ENCODE data around the gene FGF14. TPM values are rescaled to one million over a fixed set of nuclear protein-coding genes. Genes with fewer than 3 reads are reported as not detected.

The FGF14 gene
- total and polyA plus RNA-seq, 2 experiments from 2014 or later, result 0.03 TPM; not detected in 1

- no peaks in the 10 kb centered on the region for H3K36me3 ChIP-seq (ENCODE audit: insufficient read depth)
- ATAC-seq (no peak), DNase-seq (ENCODE audit: low spot score) (no peak)
- no peaks in the 10 kb centered on the region for H3K9me2 ChIP-seq (ENCODE audit: insufficient read depth)
- 0 out of 2 replicates have a peak overlapping the region, but pooled peaks have one; percentile 47 for H2AFZ ChIP-seq
- H4K20me1 ChIP-seq (replicated peaks; ENCODE audit: insufficient read depth), result no peaks in the 10 kb centered on the region
- no peaks in the 10 kb centered on the region for H3K4me1 ChIP-seq (ENCODE audit: insufficient read depth)
- H3K27me3 Mint-ChIP-seq (ENCODE audit: insufficient read depth, low read depth, poor library complexity), result no peaks in the 10 kb centered on the region
- no peaks in the 10 kb centered on the region for H3K27me3 ChIP-seq (ENCODE audit: insufficient read depth)
- H3K4me3 Mint-ChIP-seq, result no peak overlapping the region
- H3K4me1 Mint-ChIP-seq, result no peaks in the 10 kb centered on the region; the same call in 2 of the 3 replicates
- no peak for TF ChIP-seq EZH2phosphoT487 (IDR thresholded peaks at IDR 0.05; ENCODE audit: unreplicated experiment)
- no peak for TF ChIP-seq STAT1 (IDR thresholded peaks at IDR 0.05; ENCODE audit: unreplicated experiment)
- TF ChIP-seq REST (IDR thresholded peaks at IDR 0.05; ENCODE audit: unreplicated experiment), result no peak
- TF ChIP-seq, protein P1, sequence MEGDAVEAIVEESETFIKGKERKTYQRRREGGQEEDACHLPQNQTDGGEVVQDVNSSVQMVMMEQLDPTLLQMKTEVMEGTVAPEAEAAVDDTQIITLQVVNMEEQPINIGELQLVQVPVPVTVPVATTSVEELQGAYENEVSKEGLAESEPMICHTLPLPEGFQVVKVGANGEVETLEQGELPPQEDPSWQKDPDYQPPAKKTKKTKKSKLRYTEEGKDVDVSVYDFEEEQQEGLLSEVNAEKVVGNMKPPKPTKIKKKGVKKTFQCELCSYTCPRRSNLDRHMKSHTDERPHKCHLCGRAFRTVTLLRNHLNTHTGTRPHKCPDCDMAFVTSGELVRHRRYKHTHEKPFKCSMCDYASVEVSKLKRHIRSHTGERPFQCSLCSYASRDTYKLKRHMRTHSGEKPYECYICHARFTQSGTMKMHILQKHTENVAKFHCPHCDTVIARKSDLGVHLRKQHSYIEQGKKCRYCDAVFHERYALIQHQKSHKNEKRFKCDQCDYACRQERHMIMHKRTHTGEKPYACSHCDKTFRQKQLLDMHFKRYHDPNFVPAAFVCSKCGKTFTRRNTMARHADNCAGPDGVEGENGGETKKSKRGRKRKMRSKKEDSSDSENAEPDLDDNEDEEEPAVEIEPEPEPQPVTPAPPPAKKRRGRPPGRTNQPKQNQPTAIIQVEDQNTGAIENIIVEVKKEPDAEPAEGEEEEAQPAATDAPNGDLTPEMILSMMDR (conservative IDR thresholded peaks at IDR 0.05; ENCODE audit: low read depth in 2 of 2), result no peak
- no peak for TF ChIP-seq CREB1 (CRISPR knock-in tag; IDR thresholded peaks at IDR 0.05; ENCODE audit: low read depth)
- TF ChIP-seq ETS1 (IDR thresholded peaks at IDR 0.05), result no peak
- no peak for TF ChIP-seq EZH2 (IDR thresholded peaks at IDR 0.05; ENCODE audit: low read depth, unreplicated experiment)
- H3K27ac Mint-ChIP-seq, result no peak overlapping the region
- no peak overlapping the region for H3K4me3 ChIP-seq
- H3F3A ChIP-seq (replicated peaks; ENCODE audit: low read depth), result no peaks in the 10 kb centered on the region
- no peaks in the 10 kb centered on the region for H3K79me2 ChIP-seq (replicated peaks; ENCODE audit: insufficient read depth)
- H3K4me2 ChIP-seq, result no peak overlapping the region
- no peaks in the 10 kb centered on the region for H3K36me3 Mint-ChIP-seq (ENCODE audit: low read depth)
- H3K9me3 Mint-ChIP-seq, result no peaks in the 10 kb centered on the region
- H3K27ac ChIP-seq (ENCODE audit: low read depth), result no peak overlapping the region
Measured at GRCh38 chr13:102309110-102309509, 92.7 kb downstream of the FGF14 start.

DNA sequence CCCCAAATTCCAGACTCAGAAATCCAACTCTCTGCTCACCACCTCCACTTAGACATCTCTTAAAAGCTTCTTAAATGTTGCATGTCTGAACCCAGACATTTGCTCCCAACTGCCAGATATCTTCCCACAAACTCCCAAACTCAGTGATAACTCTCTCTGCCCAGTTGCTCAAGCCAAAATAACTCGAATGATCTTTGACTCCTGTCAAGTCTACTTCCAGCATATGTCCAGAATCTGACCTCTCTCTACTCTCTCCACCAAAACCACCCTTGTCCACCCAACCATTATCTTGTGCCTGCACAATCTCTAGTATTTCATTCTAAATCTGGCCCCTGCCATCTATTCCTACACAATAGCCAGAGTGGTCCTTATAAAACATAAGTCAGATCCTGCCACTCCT, 99.3 kb downstream of the FGF14 start:
- no peak overlapping the region for H3K4me3 ChIP-seq
- no peak for ATAC-seq
- H3K9me2 ChIP-seq (ENCODE audit: insufficient read depth), result no peaks in the 10 kb centered on the region
- Mint-ChIP-seq H3K27ac (no peak overlapping the region), H3K4me1 (no peaks in the 10 kb centered on the region), H3K27me3 (ENCODE audit: insufficient read depth, low read depth, poor library complexity) (no peaks in the 10 kb centered on the region), H3K4me3 (no peak overlapping the region), H3K36me3 (ENCODE audit: low read depth) (no peaks in the 10 kb centered on the region), H3K9me3 (no peaks in the 10 kb centered on the region)
- no peaks in the 10 kb centered on the region for H3K79me2 ChIP-seq (replicated peaks; ENCODE audit: insufficient read depth)
- no peak overlapping the region for H2AFZ ChIP-seq
- DNase-seq (ENCODE audit: low spot score), result no peak
- no peak overlapping the region for H3K4me2 ChIP-seq
- no peaks in the 10 kb centered on the region for H3F3A ChIP-seq (replicated peaks; ENCODE audit: low read depth)
- no peak overlapping the region for H3K27ac ChIP-seq (ENCODE audit: low read depth)
- H3K27me3 ChIP-seq (ENCODE audit: insufficient read depth), result no peaks in the 10 kb centered on the region
- no peaks in the 10 kb centered on the region for H4K20me1 ChIP-seq (replicated peaks; ENCODE audit: insufficient read depth)
- no peaks in the 10 kb centered on the region for H3K4me1 ChIP-seq (ENCODE audit: insufficient read depth)
- no peaks in the 10 kb centered on the region for H3K36me3 ChIP-seq (ENCODE audit: insufficient read depth)
- no peak for TF ChIP-seq EZH2 (IDR thresholded peaks at IDR 0.05; ENCODE audit: low read depth, unreplicated experiment)
- no peak for TF ChIP-seq EZH2phosphoT487 (IDR thresholded peaks at IDR 0.05; ENCODE audit: unreplicated experiment)
- TF ChIP-seq, protein P2, sequence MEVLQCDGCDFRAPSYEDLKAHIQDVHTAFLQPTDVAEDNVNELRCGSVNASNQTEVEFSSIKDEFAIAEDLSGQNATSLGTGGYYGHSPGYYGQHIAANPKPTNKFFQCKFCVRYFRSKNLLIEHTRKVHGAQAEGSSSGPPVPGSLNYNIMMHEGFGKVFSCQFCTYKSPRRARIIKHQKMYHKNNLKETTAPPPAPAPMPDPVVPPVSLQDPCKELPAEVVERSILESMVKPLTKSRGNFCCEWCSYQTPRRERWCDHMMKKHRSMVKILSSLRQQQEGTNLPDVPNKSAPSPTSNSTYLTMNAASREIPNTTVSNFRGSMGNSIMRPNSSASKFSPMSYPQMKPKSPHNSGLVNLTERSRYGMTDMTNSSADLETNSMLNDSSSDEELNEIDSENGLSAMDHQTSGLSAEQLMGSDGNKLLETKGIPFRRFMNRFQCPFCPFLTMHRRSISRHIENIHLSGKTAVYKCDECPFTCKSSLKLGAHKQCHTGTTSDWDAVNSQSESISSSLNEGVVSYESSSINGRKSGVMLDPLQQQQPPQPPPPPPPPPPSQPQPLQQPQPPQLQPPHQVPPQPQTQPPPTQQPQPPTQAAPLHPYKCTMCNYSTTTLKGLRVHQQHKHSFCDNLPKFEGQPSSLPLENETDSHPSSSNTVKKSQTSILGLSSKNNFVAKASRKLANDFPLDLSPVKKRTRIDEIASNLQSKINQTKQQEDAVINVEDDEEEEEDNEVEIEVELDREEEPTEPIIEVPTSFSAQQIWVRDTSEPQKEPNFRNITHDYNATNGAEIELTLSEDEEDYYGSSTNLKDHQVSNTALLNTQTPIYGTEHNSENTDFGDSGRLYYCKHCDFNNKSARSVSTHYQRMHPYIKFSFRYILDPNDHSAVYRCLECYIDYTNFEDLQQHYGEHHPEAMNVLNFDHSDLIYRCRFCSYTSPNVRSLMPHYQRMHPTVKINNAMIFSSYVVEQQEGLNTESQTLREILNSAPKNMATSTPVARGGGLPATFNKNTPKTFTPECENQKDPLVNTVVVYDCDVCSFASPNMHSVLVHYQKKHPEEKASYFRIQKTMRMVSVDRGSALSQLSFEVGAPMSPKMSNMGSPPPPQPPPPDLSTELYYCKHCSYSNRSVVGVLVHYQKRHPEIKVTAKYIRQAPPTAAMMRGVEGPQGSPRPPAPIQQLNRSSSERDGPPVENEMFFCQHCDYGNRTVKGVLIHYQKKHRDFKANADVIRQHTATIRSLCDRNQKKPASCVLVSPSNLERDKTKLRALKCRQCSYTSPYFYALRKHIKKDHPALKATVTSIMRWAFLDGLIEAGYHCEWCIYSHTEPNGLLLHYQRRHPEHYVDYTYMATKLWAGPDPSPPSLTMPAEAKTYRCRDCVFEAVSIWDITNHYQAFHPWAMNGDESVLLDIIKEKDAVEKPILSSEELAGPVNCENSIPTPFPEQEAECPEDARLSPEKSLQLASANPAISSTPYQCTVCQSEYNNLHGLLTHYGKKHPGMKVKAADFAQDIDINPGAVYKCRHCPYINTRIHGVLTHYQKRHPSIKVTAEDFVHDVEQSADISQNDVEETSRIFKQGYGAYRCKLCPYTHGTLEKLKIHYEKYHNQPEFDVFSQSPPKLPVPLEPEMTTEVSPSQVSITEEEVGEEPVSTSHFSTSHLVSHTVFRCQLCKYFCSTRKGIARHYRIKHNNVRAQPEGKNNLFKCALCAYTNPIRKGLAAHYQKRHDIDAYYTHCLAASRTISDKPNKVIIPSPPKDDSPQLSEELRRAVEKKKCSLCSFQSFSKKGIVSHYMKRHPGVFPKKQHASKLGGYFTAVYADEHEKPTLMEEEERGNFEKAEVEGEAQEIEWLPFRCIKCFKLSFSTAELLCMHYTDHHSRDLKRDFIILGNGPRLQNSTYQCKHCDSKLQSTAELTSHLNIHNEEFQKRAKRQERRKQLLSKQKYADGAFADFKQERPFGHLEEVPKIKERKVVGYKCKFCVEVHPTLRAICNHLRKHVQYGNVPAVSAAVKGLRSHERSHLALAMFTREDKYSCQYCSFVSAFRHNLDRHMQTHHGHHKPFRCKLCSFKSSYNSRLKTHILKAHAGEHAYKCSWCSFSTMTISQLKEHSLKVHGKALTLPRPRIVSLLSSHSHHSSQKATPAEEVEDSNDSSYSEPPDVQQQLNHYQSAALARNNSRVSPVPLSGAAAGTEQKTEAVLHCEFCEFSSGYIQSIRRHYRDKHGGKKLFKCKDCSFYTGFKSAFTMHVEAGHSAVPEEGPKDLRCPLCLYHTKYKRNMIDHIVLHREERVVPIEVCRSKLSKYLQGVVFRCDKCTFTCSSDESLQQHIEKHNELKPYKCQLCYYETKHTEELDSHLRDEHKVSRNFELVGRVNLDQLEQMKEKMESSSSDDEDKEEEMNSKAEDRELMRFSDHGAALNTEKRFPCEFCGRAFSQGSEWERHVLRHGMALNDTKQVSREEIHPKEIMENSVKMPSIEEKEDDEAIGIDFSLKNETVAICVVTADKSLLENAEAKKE (CRISPR knock-in tag; IDR thresholded peaks at IDR 0.05), result no peak

All from GM23338 (cell line).